Vagina (tissue), 1 donor: ENCODE measurements around the gene METTL24. TPM values are rescaled to one million over a fixed set of nuclear protein-coding genes. Genes with fewer than 3 reads are reported as not detected.

Source experiments
- total RNA-seq: library from RNA; depleted of rRNA; stranded (reverse); fragments of >200 nt; gene quantifications from one replicate; pipeline ENCODE4 v1.2.3, GENCODE V29; 2016

METTL24 gene
- total RNA-seq, 1 donor from 2014 or later: 6.6 TPM

Other genes starting within 250 kb of the METTL24 start
- 20.1 TPM for gene WASF1, start 178.7 kb downstream of the METTL24 start, total RNA-seq
- 17.4 TPM for gene CDC40, start 177.9 kb downstream of the METTL24 start, total RNA-seq
- gene DDO, start 57.2 kb upstream of the METTL24 start, total RNA-seq: not detected
- not detected for gene SLC22A16, start 118.3 kb upstream of the METTL24 start, total RNA-seq